Sigmoid colon (tissue), 7 donors: ENCODE measurements around the gene CEACAM18. TPM values are rescaled to one million over a fixed set of nuclear protein-coding genes. Genes with fewer than 3 reads are reported as not detected.
"Not testable (repeated sequence)": the region's sequence is repeated elsewhere in the genome, so short reads cannot be mapped to it uniquely, and the experiment has no call there.

Experiments used
- DNase-seq: peaks from one replicate; pipeline ENCODE4 v3.0.0-alpha.2; 2019
- H3K27ac ChIP-seq, 4 donors: fragments of 200-600 bp; sonication (generic); one replicate each; pipeline ENCODE4 v1.5.1; 2016 to 2019; ENCODE audit warnings: mild to moderate bottlenecking in 1 of 4
- H3K27me3 ChIP-seq, 3 donors: fragments of 200-600 bp; sonication (generic); one replicate each; pipeline ENCODE4 v1.5.1; 2019; ENCODE audit warnings: mild to moderate bottlenecking in 1 of 3
- H3K36me3 ChIP-seq, 4 donors: fragments of 200-600 bp; sonication (generic); one replicate each; pipeline ENCODE4 v1.5.1; 2016 to 2019
- H3K4me1 ChIP-seq, 4 donors: fragments of 200-600 bp; sonication (generic); one replicate each; pipeline ENCODE4 v1.5.1; 2017 to 2019
- H3K4me3 ChIP-seq, 4 donors: fragments of 200-600 bp; sonication (generic); one replicate each; pipeline ENCODE4 v1.5.1; 2017 to 2019; ENCODE audit warnings: mild to moderate bottlenecking in 2 of 4, moderate library complexity in 1 of 4
- H3K9me3 ChIP-seq, 4 donors: fragments of 200-600 bp in 3 of 4; sonication (generic) in 3 of 4; one replicate each; pipeline versions ENCODE4 v1.5.1 to v1.6.1; 2013 to 2019
- CTCF ChIP-seq, 4 experiments: fragments of 450-650 bp in 3 of 4; fragments of 200-600 bp in 1 of 4; IDR thresholded peaks; one replicate each; pipeline ENCODE4 v1.5.1; 2016 to 2019; ENCODE audit warnings: antibody characterized with exemption in 4 of 4, mild to moderate bottlenecking in 3 of 4, moderate library complexity in 2 of 4
- EP300 ChIP-seq, 4 donors: sonication (generic); formaldehyde crosslinking; IDR thresholded peaks; one replicate each; pipeline ENCODE4 v1.6.1; 2017; ENCODE audit warnings: antibody characterized with exemption in 4 of 4
- POLR2A ChIP-seq, 2 donors: fragments of 450-650 bp; IDR thresholded peaks; one replicate each; pipeline ENCODE4 v1.6.1; 2016; ENCODE audit warnings: antibody characterized with exemption in 2 of 2, mild to moderate bottlenecking in 2 of 2, moderate library complexity in 2 of 2
- POLR2AphosphoS5 ChIP-seq, 4 donors: sonication (generic); formaldehyde crosslinking; IDR thresholded peaks; one replicate each; pipeline ENCODE4 v1.6.1; 2017; ENCODE audit warnings: antibody characterized with exemption in 4 of 4
- WGBS, 2 donors: extraction: QIAGEN DNeasy Blood & Tissue Kit; methylation state at CpG; one replicate each; pipeline ENCODE4 v1.1.7; 2013; 5-methylcytosine and 5-hydroxymethylcytosine counted together
- intact Hi-C: fragments of 100-400 bp; cut with DNase I; formaldehyde crosslinking; loops from one replicate; pipeline ENCODE4 v1.15.1; 2023
- polyA plus RNA-seq, 3 donors: library from polyadenylated mRNA; stranded (reverse); fragments of 200-250 nt; gene quantifications; one replicate each; pipeline ENCODE4 v1.2.3, GENCODE V29; 2013
- total RNA-seq, 4 donors: library from RNA; depleted of rRNA; stranded (reverse); fragments of >200 nt; gene quantifications; one replicate each; pipeline ENCODE4 v1.1.0, GENCODE V29; 2016
- donor health status: healthy with polysubstance abuse.
- donor health status: Bipolar disorder and iron deficiency.
- donor health status: healthy.

CEACAM18 gene
- total and polyA plus RNA-seq, 7 donors: not detected

GRCh38 chr19:51497666-51498065 is 19.3 kb downstream of the CEACAM18 start:
- no peaks in the 10 kb centered on the region for H3K36me3 ChIP-seq
- H3K4me3 ChIP-seq: no peak overlapping the region
- no peaks in the 10 kb centered on the region for H3K4me1 ChIP-seq
- H3K9me3 ChIP-seq: no peaks in the 10 kb centered on the region
- intact Hi-C loops: no loop called here
- DNase-seq: no peak
- H3K27me3 ChIP-seq: peaks cover 0 to 10% (median 0%) of the 10 kb centered on the region in 3 donors
- H3K27ac ChIP-seq: no peak overlapping the region
- no peak for TF ChIP-seq EP300 (IDR thresholded peaks at IDR 0.05)
- TF ChIP-seq CTCF (IDR thresholded peaks at IDR 0.05): no peak
- TF ChIP-seq POLR2A (IDR thresholded peaks at IDR 0.05): no peak
- no peak for TF ChIP-seq POLR2AphosphoS5 (IDR thresholded peaks at IDR 0.05)
- WGBS, 2 donors: 39 to 55% methylated on average over 3 of the region's 3 CpGs

- H3K4me1 ChIP-seq, H3K4me3 ChIP-seq, H3K27me3 ChIP-seq, intact Hi-C loops, H3K27ac ChIP-seq, H3K9me3 ChIP-seq, H3K36me3 ChIP-seq, DNase-seq: not testable (repeated sequence)
- 57% methylated on average over 8 of the region's 8 CpGs for WGBS, 2 donors
Measured at GRCh38 chr19:51500931-51501330, 22.6 kb downstream of the CEACAM18 start.

GRCh38 chr19:51501594-51502263 is 23.4 kb downstream of the CEACAM18 start, which contains the start of gene SIGLEC12:
Gene SIGLEC12 (minus strand): TSS chr19:51501800. CDS start chr19:51501733, 67 bp downstream.
- Histone ChIP-seq H3K4me3 (no peak within 1 kb of the TSS), H3K27me3 (peaks cover 0 to 10% (median 0%) of the 10 kb centered on the region in 3 donors), H3K4me1 (no peaks in the 10 kb centered on the region), H3K9me3 (peaks cover 0 to 3% (median 0%) of the 10 kb centered on the region in 4 donors), H3K36me3 (no peaks in the 10 kb centered on the region), H3K27ac (no peak within 1 kb of the TSS)
- TF ChIP-seq POLR2AphosphoS5 (IDR thresholded peaks at IDR 0.05): no peak
- no peak for TF ChIP-seq POLR2A (IDR thresholded peaks at IDR 0.05)
- TF ChIP-seq CTCF (IDR thresholded peaks at IDR 0.05): no peak
- no peak for TF ChIP-seq EP300 (IDR thresholded peaks at IDR 0.05)
- WGBS, 2 donors: 54 to 73% methylated on average over 12 of the region's 12 CpGs
- intact Hi-C loops: no loop called here
- peak; percentile 67 for DNase-seq

GRCh38 chr19:51503286-51503817 is 25.0 kb downstream of the CEACAM18 start:
- Histone ChIP-seq H3K4me1 (no peaks in the 10 kb centered on the region), H3K36me3 (no peaks in the 10 kb centered on the region), H3K27me3 (peaks cover 0 to 10% (median 0%) of the 10 kb centered on the region in 3 donors), H3K9me3 (peaks cover 0 to 3% (median 0%) of the 10 kb centered on the region in 4 donors), H3K4me3 (no peak overlapping the region), H3K27ac (no peak overlapping the region)
- no peak for DNase-seq
- TF ChIP-seq POLR2AphosphoS5 (IDR thresholded peaks at IDR 0.05) (no peak), CTCF (IDR thresholded peaks at IDR 0.05) (no peak), EP300 (IDR thresholded peaks at IDR 0.05) (no peak), POLR2A (IDR thresholded peaks at IDR 0.05) (no peak)
- 59 to 82% methylated on average over 5 of the region's 5 CpGs for WGBS, 2 donors
- intact Hi-C loops: no loop called here

GRCh38 chr19:51503896-51504295 is 25.6 kb downstream of the CEACAM18 start:
- DNase-seq: no peak
- TF ChIP-seq CTCF (IDR thresholded peaks at IDR 0.05) (no peak), EP300 (IDR thresholded peaks at IDR 0.05) (no peak), POLR2AphosphoS5 (IDR thresholded peaks at IDR 0.05) (no peak), POLR2A (IDR thresholded peaks at IDR 0.05) (no peak)
- Histone ChIP-seq H3K4me3 (no peak overlapping the region), H3K36me3 (no peaks in the 10 kb centered on the region), H3K4me1 (no peaks in the 10 kb centered on the region), H3K9me3 (peaks cover 0 to 3% (median 0%) of the 10 kb centered on the region in 4 donors), H3K27ac (no peak overlapping the region), H3K27me3 (peaks cover 0 to 10% (median 0%) of the 10 kb centered on the region in 3 donors)
- intact Hi-C loops: no loop called here
- 52 to 56% methylated on average over 3 of the region's 3 CpGs for WGBS, 2 donors
